ENCODE measurements around the gene BAIAP2L2. TPM values are rescaled to one million over a fixed set of nuclear protein-coding genes. Genes with fewer than 3 reads are reported as not detected.
"Not testable (repeated sequence)": the region's sequence is repeated elsewhere in the genome, so short reads cannot be mapped to it uniquely, and the experiment has no call there.

The BAIAP2L2 gene
- total RNA-seq = 1 to 10 TPM in 1 of 4 donors, under 1 TPM in 3; 0.13 to 1.1 (median 0.58) TPM

- intact Hi-C loops (cut with DNase I) = loop anchor here (10.0 kb wide), 1 partner anchor 125 kb away; no protein-coding TSS in a partner anchor
- no peak for TF ChIP-seq POLR2A (IDR thresholded peaks at IDR 0.05; ENCODE audit: low read depth)
- TF ChIP-seq EP300 (IDR thresholded peaks at IDR 0.05) = no peak
- TF ChIP-seq CTCF (IDR thresholded peaks at IDR 0.05) = no peak
- TF ChIP-seq POLR2AphosphoS5 (IDR thresholded peaks at IDR 0.05) = no peak
- DNase-seq (ENCODE audit: extremely low spot score) = no peak
- Histone ChIP-seq H3K36me3 (peaks cover 0 to 22% (median 7%) of the 10 kb centered on the region in 4 donors), H3K9me3 (no peaks in the 10 kb centered on the region), H3K27me3 (no peaks in the 10 kb centered on the region), H3K4me3 (no peak within 1 kb of the TSS), H3K4me1 (peaks cover 7 to 21% (median 12%) of the 10 kb centered on the region in 4 donors), H3K27ac (replicated peaks in 1 of 4) (no peak within 1 kb of the TSS)
- 83% methylated on average over 16 of the region's 19 CpGs for WGBS
Observed at GRCh38 chr22:38110008-38110862, at the start of gene BAIAP2L2. BAIAP2L2 (minus strand) TSS chr22:38110684; CDS start chr22:38110525, 159 bp downstream.

- intact Hi-C loops (cut with DNase I) = no loop called here
- TF ChIP-seq EP300 (IDR thresholded peaks at IDR 0.05) (no peak), POLR2AphosphoS5 (IDR thresholded peaks at IDR 0.05) (no peak), CTCF (IDR thresholded peaks at IDR 0.05) (no peak), POLR2A (IDR thresholded peaks at IDR 0.05; ENCODE audit: low read depth) (no peak)
- WGBS = 95% methylated on average over 1 of the region's 1 CpG
- no peaks in the 10 kb centered on the region for H3K9me3 ChIP-seq
- no peak overlapping the region for H3K27ac ChIP-seq (replicated peaks in 1 of 4)
- H3K4me1 ChIP-seq = no peaks in the 10 kb centered on the region
- no peaks in the 10 kb centered on the region for H3K27me3 ChIP-seq
- H3K4me3 ChIP-seq = no peak overlapping the region
- DNase-seq (ENCODE audit: extremely low spot score) = no peak
- H3K36me3 ChIP-seq = no peaks in the 10 kb centered on the region
Observed at GRCh38 chr22:38155703-38156102, 45.2 kb upstream of the BAIAP2L2 start.

GRCh38 chr22:38154563-38154915 lies 44.1 kb upstream of the BAIAP2L2 start:
- DNase-seq (ENCODE audit: extremely low spot score); H3K27ac ChIP-seq (replicated peaks in 1 of 4); H3K36me3 ChIP-seq; intact Hi-C loops (cut with DNase I); H3K9me3 ChIP-seq; H3K27me3 ChIP-seq; H3K4me1 ChIP-seq; H3K4me3 ChIP-seq: not testable (repeated sequence)
- 83% methylated on average over 1 of the region's 1 CpG for WGBS

- Histone ChIP-seq H3K4me3 (no peak overlapping the region), H3K36me3 (no peaks in the 10 kb centered on the region), H3K4me1 (no peaks in the 10 kb centered on the region), H3K27me3 (no peaks in the 10 kb centered on the region), H3K9me3 (no peaks in the 10 kb centered on the region), H3K27ac (replicated peaks in 1 of 4) (no peak overlapping the region)
- 44% methylated on average over 2 of the region's 4 CpGs for WGBS
- DNase-seq (ENCODE audit: extremely low spot score) = no peak
- intact Hi-C loops (cut with DNase I) = no loop called here
- TF ChIP-seq POLR2A (IDR thresholded peaks at IDR 0.05; ENCODE audit: low read depth) = no peak
- no peak for TF ChIP-seq CTCF (IDR thresholded peaks at IDR 0.05)
- TF ChIP-seq POLR2AphosphoS5 (IDR thresholded peaks at IDR 0.05) = no peak
- no peak for TF ChIP-seq EP300 (IDR thresholded peaks at IDR 0.05)
Observed at GRCh38 chr22:38153821-38154562, 43.5 kb upstream of the BAIAP2L2 start.

GRCh38 chr22:38151126-38151500 lies 40.6 kb upstream of the BAIAP2L2 start:
- no peaks in the 10 kb centered on the region for H3K36me3 ChIP-seq
- 89% methylated on average over 8 of the region's 8 CpGs for WGBS
- no peaks in the 10 kb centered on the region for H3K9me3 ChIP-seq
- no peak overlapping the region for H3K27ac ChIP-seq (replicated peaks in 1 of 4)
- intact Hi-C loops (cut with DNase I) = no loop called here
- TF ChIP-seq POLR2AphosphoS5 (IDR thresholded peaks at IDR 0.05) (no peak), POLR2A (IDR thresholded peaks at IDR 0.05; ENCODE audit: low read depth) (no peak), EP300 (IDR thresholded peaks at IDR 0.05) (no peak), CTCF (IDR thresholded peaks at IDR 0.05) (no peak)
- no peaks in the 10 kb centered on the region for H3K4me1 ChIP-seq
- no peaks in the 10 kb centered on the region for H3K27me3 ChIP-seq
- H3K4me3 ChIP-seq = no peak overlapping the region
- no peak for DNase-seq (ENCODE audit: extremely low spot score)
